Stimulated activated CD8-positive, alpha-beta memory T cell treated with anti-CD3 and anti-CD28 coated beads, Interleukin-12 subunit alpha, Interleukin-12 subunit beta, amount 100 ng/mL, for 24 hours (primary cell): ENCODE measurements around the gene WDR64.

ENCODE experiments used
- DNase-seq: peaks from one replicate; pipeline ENCODE4 v3.0.0-alpha.2; 2020; ENCODE audit errors: extremely low read depth

Gene WDR64

DNA sequence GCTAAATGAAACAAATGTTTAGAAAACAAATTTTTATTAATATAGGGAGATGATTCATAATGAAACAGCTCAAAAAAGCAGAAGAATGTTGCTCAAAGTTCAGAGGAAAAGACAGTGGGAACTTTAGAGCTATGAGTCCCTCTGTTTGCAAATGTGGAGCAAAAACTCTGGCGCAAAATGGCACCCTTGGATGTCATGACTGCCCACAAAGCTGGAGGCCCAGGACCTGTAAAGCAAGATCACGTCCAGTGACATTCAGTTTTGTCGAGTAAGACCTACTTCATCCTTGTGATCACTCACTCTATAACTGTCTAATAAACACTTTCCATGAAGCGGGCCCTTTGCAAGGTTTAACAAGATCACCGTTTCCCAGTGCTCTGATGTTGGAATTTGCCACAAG is 186.8 kb downstream of the WDR64 start:
- no peak for DNase-seq

- DNase-seq: no peak
Observed at GRCh38 chr1:241839369-241839979, 187.4 kb downstream of the WDR64 start.

DNA sequence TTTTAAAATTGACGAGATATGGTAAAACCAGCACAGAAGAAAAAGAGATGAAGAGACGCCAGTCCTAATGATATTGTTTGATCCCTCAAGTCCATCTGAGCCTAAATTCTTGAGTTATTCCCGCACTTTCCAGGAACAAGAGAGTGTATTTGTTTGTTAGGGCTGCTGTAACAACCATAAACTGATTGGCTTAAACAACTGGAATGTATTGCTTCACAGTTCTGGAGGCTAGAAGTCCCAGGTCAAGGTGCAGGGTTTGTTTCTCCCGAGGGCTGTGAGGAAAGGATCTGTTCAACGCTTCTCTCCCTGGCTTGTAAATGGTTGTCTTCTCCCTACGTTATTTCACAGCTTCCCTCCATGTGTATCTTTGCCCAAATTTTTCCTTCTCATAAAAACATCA is 188.1 kb downstream of the WDR64 start:
- DNase-seq: no peak

DNA sequence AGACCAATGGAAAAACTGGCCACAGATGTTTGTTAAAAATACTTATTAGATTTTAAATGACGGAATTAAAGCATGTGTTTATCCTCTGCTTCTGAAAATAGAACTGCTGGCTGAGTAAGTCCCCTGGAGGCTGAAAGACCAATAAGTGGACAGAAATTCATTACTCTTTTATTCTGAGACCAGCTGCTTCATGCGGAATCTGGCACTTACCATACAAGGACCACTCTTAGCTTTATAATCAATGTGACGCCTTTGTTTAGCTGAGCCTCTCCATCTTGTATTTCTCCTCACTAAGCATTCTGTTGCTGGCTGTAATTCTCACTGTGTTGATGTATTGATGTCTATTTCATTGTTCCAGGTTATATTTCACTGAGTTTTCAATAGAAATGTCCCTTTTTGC is 189.6 kb downstream of the WDR64 start:
- no peak for DNase-seq

DNA sequence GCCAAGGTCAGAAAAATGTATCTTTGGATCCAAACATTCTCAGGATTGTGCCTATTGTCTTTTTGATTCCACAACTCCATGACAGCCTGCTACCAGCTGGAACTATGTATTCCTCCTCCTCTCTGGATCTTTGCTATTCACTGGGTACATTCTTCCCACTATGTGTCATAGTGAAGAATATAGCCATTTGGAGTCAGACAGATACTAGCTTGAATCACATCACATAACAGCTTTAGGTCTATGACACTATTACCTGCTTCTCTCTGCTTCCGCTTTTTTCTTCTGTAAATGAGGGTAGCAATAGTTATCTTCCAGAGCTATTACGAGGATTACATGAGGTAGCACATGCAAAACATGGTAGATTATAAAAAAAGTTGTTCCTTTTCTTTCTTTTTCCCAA is 190.5 kb downstream of the WDR64 start:
- no peak for DNase-seq

DNA sequence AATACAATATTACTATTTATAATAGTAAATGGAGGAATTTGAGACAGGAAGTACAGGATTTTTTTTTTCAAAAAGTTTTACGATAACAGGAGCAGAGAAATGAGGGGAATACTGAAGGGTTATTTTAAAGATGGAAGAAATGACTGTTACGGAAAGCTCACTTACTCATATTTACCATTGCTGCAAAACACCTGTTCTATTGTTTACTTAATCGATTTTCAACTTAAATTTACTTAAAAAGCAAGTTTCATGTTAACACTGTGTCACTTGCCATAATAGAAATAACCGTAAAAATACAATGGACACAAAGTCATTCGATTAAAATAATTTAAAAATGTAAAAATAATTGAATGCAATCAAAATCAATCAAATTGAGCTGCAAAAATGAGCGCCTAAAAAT is 192.5 kb downstream of the WDR64 start:
- no peak for DNase-seq

DNA sequence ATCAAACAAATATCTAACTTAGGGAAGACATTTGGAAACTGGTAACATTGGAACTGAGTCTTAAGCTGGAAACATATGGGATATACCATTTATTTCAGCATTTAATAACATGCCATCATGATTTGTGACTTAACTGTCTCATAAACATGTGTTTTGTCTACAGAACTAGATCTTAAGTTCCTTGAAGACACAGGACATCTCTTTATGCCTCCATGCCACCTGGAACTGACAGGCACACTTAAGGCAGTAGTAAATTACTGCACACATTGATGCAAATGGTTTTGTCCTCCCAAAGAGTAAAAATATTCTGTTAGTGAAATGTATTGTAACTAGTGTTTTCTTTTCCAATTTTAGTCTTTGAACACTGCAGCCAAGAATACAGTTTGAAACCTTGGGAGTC is 194.3 kb downstream of the WDR64 start:
- DNase-seq: no peak

GRCh38 chr1:241846862-241847539 is 194.9 kb downstream of the WDR64 start:
- DNase-seq: no peak

DNA sequence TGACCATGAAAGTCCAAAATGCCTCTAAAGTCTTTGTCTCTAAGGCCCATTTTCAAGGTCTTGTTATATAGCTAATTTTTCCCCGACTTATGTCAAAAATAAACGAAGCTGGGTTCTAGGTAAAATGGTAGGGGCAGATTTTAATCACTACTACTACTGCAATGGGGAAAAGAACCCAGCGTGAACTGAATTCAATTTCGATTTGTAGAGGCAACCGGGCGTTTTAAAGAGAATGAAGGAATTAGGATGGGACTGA is 195.4 kb downstream of the WDR64 start:
- no peak for DNase-seq

GRCh38 chr1:241847796-241848685 is 196.0 kb downstream of the WDR64 start, which contains the start of gene EXO1:
EXO1 (plus strand) TSS chr1:241848204; CDS start chr1:241850426, 2,222 bp downstream.
- DNase-seq: peak; percentile 72

GRCh38 chr1:241848686-241849344 is 196.7 kb downstream of the WDR64 start:
- no peak for DNase-seq

GRCh38 chr1:241849345-241849695 is 197.2 kb downstream of the WDR64 start:
- no peak for DNase-seq
